HG02571 (cell line): ENCODE results near the gene ZNF83.
"Not testable (repeated sequence)": the region's sequence is repeated elsewhere in the genome, so short reads cannot be mapped to it uniquely, and the experiment has no call there.

Source experiments
- ATAC-seq: cut with Tn5 transposase; IDR thresholded peaks from one replicate; pipeline ENCODE4 v1.9.1; 2021; ENCODE audit warnings: mild to moderate bottlenecking, moderate library complexity; ENCODE audit not compliant: unreplicated experiment

The ZNF83 gene

DNA sequence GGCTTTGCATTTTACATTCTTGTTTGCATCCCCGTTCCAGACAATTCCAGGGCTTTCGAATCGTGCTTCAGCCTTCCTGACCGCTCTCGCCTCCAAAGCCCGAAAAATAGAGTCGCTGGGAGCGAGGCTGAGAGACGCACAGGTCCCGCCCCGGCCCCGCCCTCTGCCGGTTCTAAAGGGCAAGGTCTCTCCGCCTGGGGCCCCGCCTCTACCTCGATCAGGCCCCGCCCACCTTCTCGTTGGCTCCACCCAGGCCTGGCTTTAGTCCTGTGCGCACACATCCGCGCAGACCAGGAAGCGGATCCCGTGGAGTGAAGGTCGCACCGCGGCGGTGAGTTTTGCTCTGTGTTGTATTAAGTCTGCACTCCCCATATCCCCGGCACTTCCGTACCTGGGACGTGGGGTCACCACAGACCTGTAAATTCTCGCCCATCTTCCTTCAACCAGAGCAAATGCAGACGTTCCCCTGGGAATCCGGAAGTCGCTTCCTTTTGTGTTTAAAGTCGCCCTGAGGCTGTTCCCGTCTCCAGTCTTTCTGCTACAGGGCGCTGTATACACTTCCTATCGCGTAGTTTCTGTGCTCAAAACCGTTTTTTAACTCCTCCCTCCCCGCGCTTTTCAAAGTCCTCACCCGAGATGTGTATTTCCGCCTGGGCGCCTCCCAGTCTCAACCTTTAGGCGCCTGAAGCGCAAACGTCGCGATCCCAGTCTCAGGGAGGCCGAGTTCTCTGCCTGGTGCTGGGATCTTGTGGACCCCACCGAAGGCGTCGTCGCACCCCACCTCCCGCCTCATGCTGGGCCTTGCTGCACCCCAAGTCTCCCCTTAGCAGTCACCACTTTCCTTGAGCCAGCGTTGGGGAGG is 67.9 kb downstream of the ZNF83 start, which contains the start of gene ZNF701:
ZNF701 (plus strand) TSS at position 288 of the 862 bp plus-strand sequence. CDS start 3,861 bp downstream, outside the sequence.
- peak; percentile 88 for ATAC-seq

DNA sequence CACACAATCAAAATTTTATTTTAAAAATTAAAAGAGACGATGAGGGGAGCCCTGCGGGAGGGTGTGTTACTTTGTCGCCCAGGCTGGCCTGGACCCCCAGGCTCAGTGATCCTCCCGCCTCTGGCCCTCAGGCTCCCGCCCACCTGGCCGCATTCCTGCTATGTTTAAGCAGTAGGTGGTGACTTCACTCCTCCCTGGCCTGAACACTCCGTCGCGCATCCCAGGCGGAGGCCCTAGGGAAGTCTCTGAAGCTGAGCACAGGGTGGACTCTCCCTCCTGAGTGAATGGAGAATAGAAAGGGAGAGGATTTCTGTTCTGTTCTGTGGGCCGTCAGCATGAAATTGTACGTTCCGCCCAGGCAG is 68.5 kb downstream of the ZNF83 start:
- not testable (repeated sequence) for ATAC-seq

DNA sequence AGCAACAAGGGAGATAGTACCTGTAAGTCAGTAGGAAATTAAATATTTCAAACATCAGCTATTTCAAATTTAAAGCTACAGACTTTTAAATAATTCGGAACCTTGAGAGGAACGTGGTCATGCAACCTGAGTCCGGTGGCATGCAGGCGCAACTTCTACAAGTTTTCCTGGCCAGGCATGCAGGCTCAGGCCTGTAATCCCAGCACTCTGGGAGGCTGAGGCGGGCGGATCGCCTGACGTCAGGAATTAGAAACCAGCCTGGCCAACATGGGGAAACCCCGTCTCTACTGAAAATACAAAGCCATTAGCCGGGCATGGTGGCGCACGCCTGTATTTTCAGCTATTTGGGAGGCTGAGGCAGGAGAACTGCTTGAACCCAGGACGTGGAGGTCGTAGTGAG is 70.2 kb downstream of the ZNF83 start:
- ATAC-seq: no peak

DNA sequence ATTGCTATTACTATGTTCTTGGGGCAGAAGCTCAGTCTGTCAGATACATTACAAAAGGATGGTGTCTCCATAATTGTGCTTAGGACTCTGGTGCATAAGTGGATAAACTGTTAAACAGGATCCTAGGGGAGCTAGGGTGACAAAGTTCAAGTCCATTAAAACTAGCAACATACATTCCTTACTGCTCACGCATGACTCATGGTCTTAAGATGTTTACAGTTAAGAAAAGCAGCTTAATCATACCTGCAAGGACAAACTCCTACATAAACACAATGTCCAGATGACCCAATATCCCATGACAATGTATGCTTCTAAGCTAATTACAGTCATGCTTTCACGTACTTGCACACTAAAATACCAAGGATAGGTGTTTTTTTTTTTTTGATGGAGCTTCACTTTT is 71.6 kb downstream of the ZNF83 start:
- ATAC-seq: no peak

DNA sequence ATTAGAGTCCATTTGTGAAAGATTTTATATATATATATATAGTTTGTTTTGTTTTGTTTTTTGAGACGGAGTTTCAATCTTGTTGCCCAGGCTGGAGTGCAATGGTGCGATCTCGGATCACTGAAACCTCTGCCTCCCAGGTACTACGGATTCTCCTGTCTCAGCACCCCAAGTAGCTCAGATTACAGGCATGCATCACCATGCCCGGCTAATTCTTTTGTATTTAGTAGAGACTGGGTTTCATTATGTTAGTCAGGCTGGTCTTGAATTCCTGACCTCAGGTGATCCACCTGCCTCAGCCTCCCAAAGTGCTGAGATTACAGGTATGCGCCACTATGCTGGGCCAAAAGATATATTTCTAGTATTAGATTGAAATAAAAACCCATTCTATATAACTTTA is 72.0 kb downstream of the ZNF83 start:
- no peak for ATAC-seq
